H9 (cell line): ENCODE results near the gene NCKAP5. TPM values are rescaled to one million over a fixed set of nuclear protein-coding genes. Genes with fewer than 3 reads are reported as not detected.

ENCODE experiments used
- DNase-seq: peaks from one replicate; pipeline ENCODE4 v3.0.0-alpha.2; 2017
- H2AFZ ChIP-seq: one replicate; pipeline ENCODE4 v1.6.1; 2013; ENCODE audit warnings: mild to moderate bottlenecking, low read length, control low read depth, moderate library complexity
- H2AK5ac ChIP-seq: 2 replicates; pipeline ENCODE4 v1.6.1; 2013; ENCODE audit warnings: low read length, control low read depth, mixed read lengths; ENCODE audit not compliant: insufficient read length
- H2BK120ac ChIP-seq: one replicate; pipeline ENCODE4 v1.6.1; 2013; ENCODE audit warnings: low read depth, mild to moderate bottlenecking, low read length, control low read depth, inconsistent platforms; ENCODE audit not compliant: poor library complexity, severe bottlenecking
- H2BK12ac ChIP-seq: 2 replicates; pipeline ENCODE4 v1.6.1; 2013; ENCODE audit warnings: low read length, control low read depth, mixed read lengths, low read depth; ENCODE audit not compliant: insufficient read length
- H2BK15ac ChIP-seq: 2 replicates; pipeline ENCODE4 v1.6.1; 2013; ENCODE audit warnings: low read depth, low read length, control low read depth
- H2BK20ac ChIP-seq: one replicate; pipeline ENCODE4 v1.6.1; 2013; ENCODE audit warnings: low read depth, mild to moderate bottlenecking, low read length, control low read depth, inconsistent platforms; ENCODE audit not compliant: poor library complexity, severe bottlenecking
- H2BK5ac ChIP-seq: 2 replicates; pipeline ENCODE4 v1.6.1; 2013; ENCODE audit warnings: low read length, control low read depth, mixed read lengths; ENCODE audit not compliant: insufficient read length
- H3K14ac ChIP-seq: 2 replicates; pipeline ENCODE4 v1.6.1; 2013; ENCODE audit warnings: low read length, control low read depth; ENCODE audit not compliant: insufficient read depth
- H3K18ac ChIP-seq: 2 replicates; pipeline ENCODE4 v1.6.1; 2013; ENCODE audit warnings: low read depth, mild to moderate bottlenecking, mixed read lengths, low read length, control low read depth; ENCODE audit not compliant: insufficient read length
- H3K23ac ChIP-seq: 2 replicates; pipeline ENCODE4 v1.6.1; 2013; ENCODE audit warnings: low read length, control low read depth, mixed read lengths, low read depth; ENCODE audit not compliant: insufficient read length
- H3K23me2 ChIP-seq: 2 replicates; pipeline ENCODE4 v1.6.1; 2013; ENCODE audit warnings: low read depth, mild to moderate bottlenecking, mixed read lengths, low read length, control low read depth; ENCODE audit not compliant: insufficient read length, poor library complexity, severe bottlenecking
- H3K27ac ChIP-seq: 2 replicates; pipeline ENCODE4 v1.5.1; 2013; ENCODE audit warnings: low read length, control low read depth, mixed read lengths, low read depth; ENCODE audit not compliant: insufficient read length
- H3K27me3 ChIP-seq: 2 replicates; pipeline ENCODE4 v1.6.1; 2013; ENCODE audit warnings: low read length, control low read depth, inconsistent platforms; ENCODE audit not compliant: insufficient read depth
- H3K4ac ChIP-seq: 2 replicates; pipeline ENCODE4 v1.6.1; 2013; ENCODE audit warnings: low read depth, mild to moderate bottlenecking, control low read depth, inconsistent platforms, low read length, moderate library complexity
- H3K4me1 ChIP-seq: 2 replicates; pipeline ENCODE4 v1.6.1; 2013; ENCODE audit warnings: low read length, control low read depth, inconsistent platforms; ENCODE audit not compliant: insufficient read depth
- H3K4me2 ChIP-seq: 2 replicates; pipeline ENCODE4 v1.6.1; 2013; ENCODE audit warnings: low read length, control low read depth, mixed read lengths; ENCODE audit not compliant: insufficient read length, insufficient read depth
- H3K56ac ChIP-seq: 2 replicates; pipeline ENCODE4 v1.6.1; 2013; ENCODE audit warnings: low read depth, mild to moderate bottlenecking, mixed read lengths, low read length, control low read depth; ENCODE audit not compliant: insufficient read length
- H3K79me1 ChIP-seq: 2 replicates; pipeline ENCODE4 v1.6.1; 2013; ENCODE audit warnings: low read depth, mild to moderate bottlenecking, moderate library complexity, low read length, control low read depth, inconsistent platforms; ENCODE audit not compliant: insufficient read depth, poor library complexity, severe bottlenecking
- H3K79me2 ChIP-seq: 2 replicates; pipeline ENCODE4 v1.6.1; 2013; ENCODE audit warnings: low read length, control low read depth, inconsistent platforms; ENCODE audit not compliant: insufficient read depth
- H3K9ac ChIP-seq: 2 replicates; pipeline ENCODE4 v1.6.1; 2013; ENCODE audit warnings: low read length, control low read depth, mixed read lengths; ENCODE audit not compliant: insufficient read length; ENCODE audit errors: extremely low read depth
- H3K9me3 ChIP-seq: one replicate; pipeline ENCODE4 v1.6.1; 2013; ENCODE audit warnings: low read depth, low read length, inconsistent platforms; ENCODE audit not compliant: control insufficient read depth
- H3T11ph ChIP-seq: one replicate; pipeline ENCODE4 v1.6.1; 2013; ENCODE audit warnings: mild to moderate bottlenecking, low read length, control low read depth, inconsistent platforms
- H4K20me1 ChIP-seq: one replicate; pipeline ENCODE4 v1.6.1; 2013; ENCODE audit not compliant: control insufficient read depth, insufficient read length, insufficient read depth
- H4K5ac ChIP-seq: 2 replicates; pipeline ENCODE4 v1.6.1; 2013; ENCODE audit warnings: low read depth, mild to moderate bottlenecking, mixed read lengths, low read length, control low read depth; ENCODE audit not compliant: insufficient read length
- H4K8ac ChIP-seq: replicated peaks from 2 replicates; pipeline ENCODE4 v1.6.1; 2013; ENCODE audit warnings: low read length, control low read depth, mixed read lengths, low read depth; ENCODE audit not compliant: insufficient read length
- H4K91ac ChIP-seq: 2 replicates; pipeline ENCODE4 v1.6.1; 2013; ENCODE audit warnings: low read depth, mild to moderate bottlenecking, moderate library complexity, mixed read lengths, low read length, control low read depth; ENCODE audit not compliant: insufficient read length
- H3K27ac Mint-ChIP-seq, 3 experiments: 2 replicates in 2 of 3; 3 replicates in 1 of 3; pipeline ENCODE4 v1.8.0; 2020 to 2021; ENCODE audit warnings: mixed read lengths in 3 of 3, mild to moderate bottlenecking in 1 of 3, moderate library complexity in 1 of 3
- H3K27me3 Mint-ChIP-seq: 2 replicates; pipeline ENCODE4 v1.8.0; 2021; ENCODE audit warnings: low read depth, mild to moderate bottlenecking, moderate library complexity, mixed read lengths
- H3K36me3 Mint-ChIP-seq, 3 experiments: 2 replicates in 2 of 3; 3 replicates in 1 of 3; pipeline ENCODE4 v1.8.0; 2020 to 2021; ENCODE audit warnings: low read depth in 3 of 3, mixed read lengths in 3 of 3; ENCODE audit not compliant: insufficient read depth in 1 of 3
- H3K4me1 Mint-ChIP-seq, 2 experiments: 2 replicates each; pipeline ENCODE4 v1.8.0; 2020; ENCODE audit warnings: mixed read lengths in 2 of 2
- H3K4me3 Mint-ChIP-seq, 2 experiments: 2 replicates in 1 of 2; 3 replicates in 1 of 2; pipeline ENCODE4 v1.8.0; 2020 to 2021; ENCODE audit warnings: mild to moderate bottlenecking in 2 of 2, mixed read lengths in 2 of 2, moderate library complexity in 1 of 2
- H3K9me3 Mint-ChIP-seq, 2 experiments: 2 replicates in 1 of 2; 3 replicates in 1 of 2; pipeline ENCODE4 v1.8.0; 2020; ENCODE audit warnings: mild to moderate bottlenecking in 2 of 2, mixed read lengths in 2 of 2, moderate library complexity in 1 of 2
- total RNA-seq: library from RNA; stranded (reverse); gene quantifications from 2 replicates; pipeline ENCODE4 v1.2.1, GENCODE V29; 2021
- TF ChIP-seq, protein P1 (sequence below): fragments of 200-600 bp; sonication (generic); conservative IDR thresholded peaks from 3 replicates; pipeline ENCODE4 v1.8.0; 2021; ENCODE audit warnings: antibody characterized with exemption, mild to moderate bottlenecking

The NCKAP5 gene
- total RNA-seq, 1 experiment from 2014 or later: 0.26 TPM

DNA sequence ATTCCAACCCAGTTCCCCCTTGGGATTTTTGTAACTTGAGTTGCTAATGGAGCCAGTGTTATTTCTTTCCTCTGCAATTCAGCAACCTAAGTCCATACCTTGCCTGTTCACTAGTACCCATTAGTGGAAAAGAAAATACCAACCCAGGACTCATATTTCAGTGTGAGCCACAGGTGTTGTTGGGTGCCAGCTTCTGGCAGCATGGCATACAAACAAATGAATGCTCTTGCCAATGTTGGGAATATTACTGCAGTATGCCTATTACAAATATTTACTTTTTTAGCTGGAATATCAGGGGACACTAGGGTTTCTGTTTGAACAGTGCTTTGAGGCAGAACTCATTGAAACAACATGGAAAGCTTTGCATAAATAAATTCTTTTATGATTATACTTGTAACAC, 130.2 kb downstream of the NCKAP5 start:
- H3K4me2 ChIP-seq: no peak overlapping the region
- H3K18ac ChIP-seq: no peak overlapping the region
- TF ChIP-seq, protein P1, sequence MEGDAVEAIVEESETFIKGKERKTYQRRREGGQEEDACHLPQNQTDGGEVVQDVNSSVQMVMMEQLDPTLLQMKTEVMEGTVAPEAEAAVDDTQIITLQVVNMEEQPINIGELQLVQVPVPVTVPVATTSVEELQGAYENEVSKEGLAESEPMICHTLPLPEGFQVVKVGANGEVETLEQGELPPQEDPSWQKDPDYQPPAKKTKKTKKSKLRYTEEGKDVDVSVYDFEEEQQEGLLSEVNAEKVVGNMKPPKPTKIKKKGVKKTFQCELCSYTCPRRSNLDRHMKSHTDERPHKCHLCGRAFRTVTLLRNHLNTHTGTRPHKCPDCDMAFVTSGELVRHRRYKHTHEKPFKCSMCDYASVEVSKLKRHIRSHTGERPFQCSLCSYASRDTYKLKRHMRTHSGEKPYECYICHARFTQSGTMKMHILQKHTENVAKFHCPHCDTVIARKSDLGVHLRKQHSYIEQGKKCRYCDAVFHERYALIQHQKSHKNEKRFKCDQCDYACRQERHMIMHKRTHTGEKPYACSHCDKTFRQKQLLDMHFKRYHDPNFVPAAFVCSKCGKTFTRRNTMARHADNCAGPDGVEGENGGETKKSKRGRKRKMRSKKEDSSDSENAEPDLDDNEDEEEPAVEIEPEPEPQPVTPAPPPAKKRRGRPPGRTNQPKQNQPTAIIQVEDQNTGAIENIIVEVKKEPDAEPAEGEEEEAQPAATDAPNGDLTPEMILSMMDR: no peak
- no peak overlapping the region for H2BK15ac ChIP-seq
- no peak overlapping the region for H2BK20ac ChIP-seq
- peaks cover 8 to 9% of the 10 kb centered on the region in 2 experiments for H3K4me1 Mint-ChIP-seq
- peaks cover 1% of the 10 kb centered on the region; the same call in 1 of the 2 replicates for H3K27me3 Mint-ChIP-seq
- no peak overlapping the region for H4K91ac ChIP-seq
- DNase-seq: no peak
- no peaks in the 10 kb centered on the region for H3K4me1 ChIP-seq
- no peak overlapping the region for H3K23ac ChIP-seq
- no peaks in the 10 kb centered on the region for H3K79me1 ChIP-seq
- H4K20me1 ChIP-seq: no peaks in the 10 kb centered on the region
- no peaks in the 10 kb centered on the region for H3K27me3 ChIP-seq
- H3K4ac ChIP-seq: no peak overlapping the region
- H2BK5ac ChIP-seq: no peak overlapping the region
- no peaks in the 10 kb centered on the region for H3K23me2 ChIP-seq
- no peaks in the 10 kb centered on the region for H3K36me3 Mint-ChIP-seq
- H3K14ac ChIP-seq: no peak overlapping the region
- no peak overlapping the region for H3K27ac Mint-ChIP-seq
- H2AK5ac ChIP-seq: no peak overlapping the region
- H4K5ac ChIP-seq: no peak overlapping the region
- no peak overlapping the region for H2BK12ac ChIP-seq
- no peak overlapping the region for H3K56ac ChIP-seq
- H3K9me3 Mint-ChIP-seq: no peaks in the 10 kb centered on the region
- no peak overlapping the region for H2AFZ ChIP-seq
- H3K79me2 ChIP-seq: no peaks in the 10 kb centered on the region
- no peak overlapping the region for H3K4me3 Mint-ChIP-seq
- no peaks in the 10 kb centered on the region for H3K9me3 ChIP-seq
- no peak overlapping the region for H4K8ac ChIP-seq
- no peak overlapping the region for H2BK120ac ChIP-seq
- no peak overlapping the region for H3T11ph ChIP-seq
- no peak overlapping the region for H3K27ac ChIP-seq
- H3K9ac ChIP-seq: no peak overlapping the region
